HG03575 (cell line): ENCODE measurements around the gene TBCA.

Experiments used
- ATAC-seq: cut with Tn5 transposase; IDR thresholded peaks from one replicate; pipeline ENCODE4 v1.9.1; 2021; ENCODE audit not compliant: unreplicated experiment, insufficient number of reproducible peaks, low FRiP score; ENCODE audit errors: extremely low read depth

TBCA gene

DNA sequence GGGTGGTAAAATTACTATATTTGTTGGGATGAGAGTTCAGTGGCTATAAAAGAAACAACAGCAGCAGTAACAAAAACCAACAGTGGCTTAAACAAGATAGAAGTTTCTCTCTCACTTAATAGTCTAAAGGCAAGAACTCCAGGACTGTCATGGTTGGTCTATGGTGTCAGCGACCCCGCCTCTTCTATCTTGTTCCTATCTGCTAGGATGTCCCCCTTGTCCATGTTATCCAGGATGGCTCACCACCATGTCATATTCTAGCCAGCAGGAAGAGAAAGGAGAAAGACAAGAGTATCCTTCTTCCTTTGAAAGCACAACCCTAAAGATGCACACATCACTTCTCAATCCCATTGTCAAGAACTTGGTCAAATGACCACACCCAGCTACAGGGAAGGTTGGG is 126.4 kb downstream of the TBCA start:
- ATAC-seq = no peak

DNA sequence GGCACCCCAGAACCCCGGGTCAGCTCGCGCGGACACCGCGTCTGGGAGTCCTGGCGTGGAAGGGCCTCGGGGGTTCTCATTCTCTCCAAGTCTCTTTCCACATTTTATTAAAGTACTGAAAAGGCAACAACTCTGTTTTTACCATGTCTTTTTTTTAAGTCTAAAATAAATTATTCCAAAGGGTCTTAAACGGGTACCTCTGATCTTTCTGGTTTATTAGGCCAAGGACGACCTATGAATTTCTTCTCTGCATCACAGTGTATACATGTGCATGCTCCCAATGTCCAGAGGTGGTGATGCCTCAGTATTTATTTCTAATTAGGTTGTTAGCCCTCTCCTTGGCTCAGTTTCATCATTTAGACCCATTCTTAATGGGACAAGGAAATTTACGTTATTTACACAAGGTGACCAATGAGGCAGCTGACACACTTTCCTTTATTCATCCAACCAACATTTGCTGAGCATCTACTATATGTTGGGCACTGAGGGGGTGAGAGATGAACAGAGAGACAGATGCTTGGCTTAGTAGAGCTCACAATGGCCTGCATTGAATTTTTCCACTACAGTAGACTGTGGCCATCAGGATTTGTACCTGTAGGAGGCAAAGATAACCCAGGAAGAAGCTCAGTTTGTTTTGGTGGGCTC is 130.0 kb downstream of the TBCA start:
- ATAC-seq = no peak

DNA sequence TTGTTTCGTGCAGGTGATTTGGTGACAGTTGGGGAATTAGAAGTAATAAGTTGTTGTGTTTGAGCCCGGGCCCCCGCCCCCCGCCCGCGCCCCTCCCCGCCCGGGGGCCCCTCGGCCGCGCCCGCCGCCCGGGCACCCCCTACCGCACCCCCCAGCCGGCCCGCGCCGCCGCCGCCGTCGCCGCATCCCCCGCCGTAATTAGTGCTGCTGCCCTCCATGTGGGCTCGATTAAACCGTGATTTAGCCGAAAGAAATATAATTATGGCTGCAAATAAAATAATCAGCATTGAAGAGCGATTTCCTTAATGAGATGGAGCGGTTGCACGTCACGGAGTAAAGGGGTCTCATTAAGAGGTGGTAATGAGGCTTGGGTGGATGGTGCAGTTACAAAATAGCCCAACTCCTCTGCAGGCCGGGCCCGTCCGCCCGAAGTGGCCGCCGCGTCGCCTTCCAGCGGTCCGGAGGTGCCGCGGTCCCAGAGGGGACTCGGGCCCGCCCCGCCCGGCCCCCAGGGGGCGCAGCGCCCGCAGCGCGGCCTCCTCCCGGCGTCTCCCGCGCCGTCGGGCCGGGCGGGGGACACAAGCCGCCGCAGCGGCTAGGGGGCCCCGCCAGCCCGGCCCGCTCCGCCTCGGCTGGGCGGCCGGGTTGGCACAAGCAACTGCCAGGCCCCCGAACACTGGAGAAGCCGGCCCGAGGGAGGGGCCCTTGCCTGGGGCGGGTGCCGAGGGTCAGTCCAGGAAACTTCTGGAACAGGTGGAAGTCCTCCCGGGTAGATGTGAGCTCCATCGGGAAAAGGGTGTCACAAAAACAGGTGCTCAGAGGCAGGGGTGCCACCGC is 130.8 kb downstream of the TBCA start:
- ATAC-seq = no peak

DNA sequence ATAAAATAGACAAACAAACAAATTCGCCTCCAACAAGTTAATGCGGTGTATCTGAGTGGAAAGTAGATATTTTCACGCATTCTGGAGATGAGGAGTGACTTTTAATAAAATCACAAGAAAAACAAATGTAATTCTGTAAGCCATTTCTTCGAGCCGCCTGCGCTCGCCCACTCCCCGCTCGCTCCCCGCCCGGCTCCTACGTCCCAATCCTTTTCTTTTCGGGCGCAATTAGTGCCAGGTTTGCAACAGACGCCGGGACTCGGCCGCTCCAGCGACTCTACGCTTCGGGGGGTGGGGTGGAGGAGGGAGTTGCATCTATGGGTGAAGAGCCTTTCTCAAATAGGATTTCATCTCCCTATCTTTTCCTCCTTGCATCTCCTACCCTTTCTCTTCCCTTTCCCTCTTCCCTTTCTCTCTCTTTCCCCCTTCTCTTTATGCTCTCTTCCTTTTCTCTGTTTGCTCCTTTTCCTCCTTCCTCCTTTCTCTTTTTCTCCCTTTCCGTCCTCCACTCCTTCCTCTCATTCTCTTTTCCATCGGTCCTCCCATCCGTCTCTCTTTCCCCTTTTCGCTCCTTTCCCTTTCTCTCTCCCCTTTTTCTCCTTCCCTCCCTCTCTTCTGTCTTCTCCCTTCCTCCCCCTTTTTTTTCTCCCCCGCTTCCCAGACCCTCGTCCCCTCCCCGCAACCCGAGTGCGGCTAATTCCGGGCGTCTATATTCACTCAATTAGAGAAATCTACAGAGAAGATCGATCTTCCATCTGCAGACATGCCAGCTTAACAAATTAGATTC is 131.6 kb downstream of the TBCA start:
- ATAC-seq = no peak

DNA sequence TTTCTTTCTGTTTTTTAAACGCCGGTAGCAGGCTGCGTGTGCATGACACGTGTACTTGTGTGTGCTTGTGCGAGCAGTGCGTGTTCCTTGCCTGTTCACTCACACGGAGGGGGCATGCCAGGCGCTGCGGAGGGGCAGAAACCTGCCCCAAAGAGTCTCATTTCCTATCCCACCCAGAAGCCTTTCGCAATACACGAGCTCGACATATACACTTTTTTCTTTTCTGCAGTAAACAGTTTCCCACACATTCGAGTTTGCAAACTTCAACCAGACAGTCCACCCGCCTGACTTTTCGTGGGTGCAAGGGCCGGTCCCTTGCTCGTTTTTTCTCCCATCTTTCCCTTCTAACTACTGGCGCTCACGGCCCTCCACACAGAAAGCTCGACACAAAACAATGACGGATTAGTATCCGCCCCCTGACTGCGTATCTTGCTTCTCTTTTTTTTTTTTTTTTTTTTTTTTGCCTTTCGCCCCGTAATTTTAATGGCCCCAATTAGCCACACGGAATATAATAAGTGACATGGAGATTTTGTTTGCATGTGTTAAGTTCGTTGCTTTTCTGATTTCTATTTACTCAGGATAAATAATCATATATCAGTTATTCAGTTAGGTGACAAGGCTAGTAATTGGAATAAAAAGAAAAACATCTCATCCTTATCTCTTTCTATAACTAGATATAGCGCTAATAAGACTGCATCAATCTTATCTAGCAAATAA is 132.3 kb downstream of the TBCA start:
- ATAC-seq = no peak

DNA sequence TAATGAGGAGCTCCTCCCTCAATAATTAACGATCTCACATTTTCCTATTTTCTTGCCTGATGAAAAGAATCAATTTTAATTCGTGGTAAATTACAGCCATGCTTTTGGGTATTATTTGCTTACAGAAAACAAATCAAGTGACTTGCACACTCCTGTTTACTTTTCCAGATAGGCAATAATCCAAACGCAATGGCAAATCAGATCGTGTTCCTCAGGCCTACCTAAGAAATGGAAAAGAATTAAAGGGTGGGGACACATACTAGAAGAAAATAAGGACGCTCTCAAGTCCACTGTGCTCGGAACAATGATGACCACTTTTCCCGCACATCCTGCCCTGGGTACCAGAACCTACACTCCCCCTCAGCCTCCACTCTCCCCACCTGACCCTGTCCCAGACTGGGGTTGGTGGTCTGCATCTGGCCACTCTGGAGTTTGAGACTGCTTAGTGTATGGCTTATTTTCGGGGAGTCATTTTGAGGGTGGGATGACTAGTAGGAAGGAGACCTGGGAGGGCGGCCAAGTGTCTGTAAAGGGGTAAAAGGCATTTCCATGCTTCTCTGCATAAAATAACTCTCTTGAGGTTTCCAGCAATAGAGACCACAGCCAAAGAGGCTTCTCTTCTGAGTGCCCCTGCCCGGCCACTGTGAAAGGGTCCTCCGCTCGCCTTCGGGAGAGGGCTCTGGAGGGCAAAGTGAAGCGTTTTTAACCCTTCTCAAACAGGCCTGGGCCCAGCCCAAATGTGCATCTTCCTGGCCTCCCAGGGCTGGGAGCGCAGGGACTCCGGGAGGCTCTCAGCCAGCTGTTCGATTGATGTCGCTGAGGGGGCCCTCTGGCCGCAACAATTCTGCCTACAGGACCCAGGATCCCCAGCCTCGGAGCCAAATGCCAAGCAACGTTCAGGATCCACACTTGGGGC is 133.1 kb downstream of the TBCA start:
- ATAC-seq = no peak

DNA sequence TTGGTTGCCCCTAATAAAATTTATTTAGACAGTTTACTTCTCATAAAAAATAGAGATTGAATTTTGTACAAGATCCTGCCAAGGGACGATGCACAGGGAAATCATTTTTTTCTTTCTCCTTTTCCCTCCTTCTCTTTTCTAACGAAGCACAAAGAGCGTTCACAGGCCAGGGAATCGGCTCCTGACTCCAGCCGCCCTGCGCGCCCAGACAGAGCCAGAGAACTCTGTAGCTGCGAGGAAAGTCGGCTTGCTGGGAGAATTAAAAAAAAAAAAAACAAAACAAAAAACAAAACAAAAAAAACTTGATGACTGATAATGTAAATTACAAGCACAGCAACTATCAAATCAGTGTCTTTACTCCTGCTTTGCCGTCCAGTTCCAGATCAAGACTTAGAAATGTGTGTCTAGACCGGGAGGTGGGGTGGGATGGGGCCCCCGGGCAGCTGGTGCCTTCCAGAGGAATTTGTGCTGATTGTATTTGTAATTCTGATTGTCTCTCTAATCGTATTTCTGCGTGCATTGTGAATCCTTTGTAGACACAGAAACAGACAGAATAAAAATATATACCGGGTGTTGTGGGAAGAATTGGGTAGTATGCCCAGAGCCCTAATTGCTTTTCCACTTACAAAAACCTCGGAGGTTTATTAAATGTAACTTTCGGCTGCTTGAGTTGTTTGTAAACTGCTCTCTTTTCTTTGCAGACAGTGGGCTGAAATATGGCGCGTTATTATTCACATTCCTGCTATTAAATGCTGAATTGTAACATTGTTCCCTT is 134.0 kb downstream of the TBCA start:
- no peak for ATAC-seq

DNA sequence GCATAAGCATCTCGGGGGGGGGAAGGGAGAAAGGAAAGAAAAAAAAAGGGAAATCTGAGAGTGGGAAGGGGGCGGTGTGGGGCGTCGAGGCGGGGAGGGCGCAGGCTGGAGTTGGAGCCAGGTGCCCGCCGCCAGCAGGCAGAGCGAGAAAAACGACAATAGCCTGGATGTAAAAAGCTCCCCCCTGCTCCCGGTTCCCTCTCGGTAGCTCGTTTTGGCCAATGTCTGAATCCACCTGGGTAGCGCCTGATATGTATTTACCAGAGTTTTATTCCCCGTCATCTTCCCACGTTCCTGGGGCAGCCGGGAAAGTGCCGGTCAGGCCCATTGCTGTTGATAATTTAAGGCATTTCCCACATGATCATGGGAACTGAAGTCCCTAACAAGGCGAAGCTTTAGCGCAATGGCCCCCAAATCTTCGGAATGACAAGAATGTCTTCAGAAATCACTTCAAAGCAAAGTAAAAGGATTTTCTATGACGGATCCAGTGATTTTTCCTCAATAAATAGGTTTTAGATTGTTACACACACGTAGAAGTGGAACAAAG is 134.7 kb downstream of the TBCA start:
- no peak for ATAC-seq
